Calu3 (cell line): ENCODE data around the gene A2ML1. TPM values are rescaled to one million over a fixed set of nuclear protein-coding genes. Genes with fewer than 3 reads are reported as not detected.
"Not testable (repeated sequence)": the region's sequence is repeated elsewhere in the genome, so short reads cannot be mapped to it uniquely, and the experiment has no call there.

Source experiments
- BruUV-seq: library from RNA; stranded (reverse); fragments of 400-500 nt; replicated peaks from 2 replicates; lab custom pipeline; 2021; lab: Mats Ljungman, UMichigan
- CTCF ChIA-PET: fragments of 300-600 bp; sonication (Branson Sonifier 250); formaldehyde crosslinking; loops from one replicate; lab custom pipeline; 2022; ENCODE audit warnings: antibody characterized with exemption; lab: Charles Lee
- DNase-seq: peaks from one replicate; pipeline ENCODE4 v3.0.0; 2022
- H3K27ac Mint-ChIP-seq: one replicate; pipeline ENCODE4 v1.8.0; 2022; ENCODE audit warnings: mixed read lengths; ENCODE audit not compliant: unreplicated experiment
- H3K27me3 Mint-ChIP-seq: one replicate; pipeline ENCODE4 v1.8.0; 2022; ENCODE audit warnings: mixed read lengths; ENCODE audit not compliant: unreplicated experiment
- H3K36me3 Mint-ChIP-seq: one replicate; pipeline ENCODE4 v1.8.0; 2022; ENCODE audit warnings: mild to moderate bottlenecking, moderate library complexity, mixed read lengths; ENCODE audit not compliant: insufficient read depth, unreplicated experiment
- H3K4me1 Mint-ChIP-seq: one replicate; pipeline ENCODE4 v1.8.0; 2022; ENCODE audit warnings: mild to moderate bottlenecking, low read depth, mixed read lengths; ENCODE audit not compliant: unreplicated experiment
- H3K4me3 Mint-ChIP-seq: one replicate; pipeline ENCODE4 v1.8.0; 2022; ENCODE audit warnings: mild to moderate bottlenecking, low read depth, moderate library complexity, mixed read lengths; ENCODE audit not compliant: unreplicated experiment
- H3K9me3 Mint-ChIP-seq: one replicate; pipeline ENCODE4 v1.8.0; 2022; ENCODE audit warnings: low read depth, mixed read lengths; ENCODE audit not compliant: unreplicated experiment
- CTCF ChIP-seq: fragments of 200-600 bp; IDR thresholded peaks from one replicate; pipeline ENCODE4 v1.8.0; 2022; ENCODE audit warnings: antibody characterized with exemption; ENCODE audit not compliant: unreplicated experiment
- intact Hi-C: fragments of 100-400 bp; cut with micrococcal nuclease; formaldehyde crosslinking; loops from one replicate; pipeline ENCODE4 v1.10.0; 2022; ENCODE audit not compliant: unreplicated experiment
- total RNA-seq: library from RNA; stranded (reverse); gene quantifications from 2 replicates; pipeline ENCODE4 v1.2.3, GENCODE V29; 2022

The A2ML1 gene
- total RNA-seq, 1 experiment from 2014 or later, result 0.42 TPM

GRCh38 chr12:8899830-8900229 lies 77.4 kb downstream of the A2ML1 start:
- no peaks in the 10 kb centered on the region for H3K27me3 Mint-ChIP-seq
- CTCF ChIA-PET, result no interaction called here

GRCh38 chr12:8902703-8903102 lies 80.3 kb downstream of the A2ML1 start:
- CTCF ChIA-PET, H3K27me3 Mint-ChIP-seq, intact Hi-C loops, H3K9me3 Mint-ChIP-seq, DNase-seq, H3K27ac Mint-ChIP-seq, H3K36me3 Mint-ChIP-seq, H3K4me3 Mint-ChIP-seq, BruUV-seq, H3K4me1 Mint-ChIP-seq: not testable (repeated sequence)

More at GRCh38 chr12:8899830-8900229, 77.4 kb downstream of the A2ML1 start:
- intact Hi-C loops, result loop anchor here (10.0 kb wide), 1 partner anchor 355 kb away; the partner anchor contains the start of gene CLEC4E
- no peaks in the 10 kb centered on the region for H3K4me1 Mint-ChIP-seq
- DNase-seq, result no peak
- BruUV-seq, result no TSS peak
- H3K27ac Mint-ChIP-seq, result no peak overlapping the region
- no peak overlapping the region for H3K4me3 Mint-ChIP-seq
- H3K9me3 Mint-ChIP-seq, result no peaks in the 10 kb centered on the region
- no peak for TF ChIP-seq CTCF
- H3K36me3 Mint-ChIP-seq, result no peaks in the 10 kb centered on the region

- H3K4me1 Mint-ChIP-seq, result no peaks in the 10 kb centered on the region
- H3K27ac Mint-ChIP-seq, result no peak overlapping the region
- CTCF ChIA-PET, result no interaction called here
- H3K36me3 Mint-ChIP-seq, result no peaks in the 10 kb centered on the region
- no peak for TF ChIP-seq CTCF
- H3K4me3 Mint-ChIP-seq, result no peak overlapping the region
- no peaks in the 10 kb centered on the region for H3K27me3 Mint-ChIP-seq
- BruUV-seq, result no TSS peak
- no peak for DNase-seq
- intact Hi-C loops, result no loop called here
- no peaks in the 10 kb centered on the region for H3K9me3 Mint-ChIP-seq
Measured at GRCh38 chr12:8903646-8904045, 81.2 kb downstream of the A2ML1 start.

GRCh38 chr12:8904665-8905064 lies 82.2 kb downstream of the A2ML1 start:
- CTCF ChIA-PET, result no interaction called here
- TF ChIP-seq CTCF, result no peak
- DNase-seq, result no peak
- H3K4me1 Mint-ChIP-seq, result no peaks in the 10 kb centered on the region
- no peak overlapping the region for H3K27ac Mint-ChIP-seq
- no TSS peak for BruUV-seq
- no peak overlapping the region for H3K4me3 Mint-ChIP-seq
- H3K9me3 Mint-ChIP-seq, result no peaks in the 10 kb centered on the region
- no peaks in the 10 kb centered on the region for H3K27me3 Mint-ChIP-seq
- intact Hi-C loops, result no loop called here
- no peaks in the 10 kb centered on the region for H3K36me3 Mint-ChIP-seq

- Mint-ChIP-seq H3K27me3 (no peaks in the 10 kb centered on the region), H3K4me1 (no peaks in the 10 kb centered on the region), H3K4me3 (no peak overlapping the region), H3K36me3 (no peaks in the 10 kb centered on the region), H3K27ac (no peak overlapping the region), H3K9me3 (no peaks in the 10 kb centered on the region)
- CTCF ChIA-PET, result no interaction called here
- no peak for TF ChIP-seq CTCF
- no peak for DNase-seq
- intact Hi-C loops, result no loop called here
- no TSS peak for BruUV-seq
Measured at GRCh38 chr12:8905546-8905945, 83.1 kb downstream of the A2ML1 start.
